Measurements from ENCODE around the gene CBS.
"Not testable (repeated sequence)": the region's sequence is repeated elsewhere in the genome, so short reads cannot be mapped to it uniquely, and the experiment has no call there.

Gene CBS

DNA sequence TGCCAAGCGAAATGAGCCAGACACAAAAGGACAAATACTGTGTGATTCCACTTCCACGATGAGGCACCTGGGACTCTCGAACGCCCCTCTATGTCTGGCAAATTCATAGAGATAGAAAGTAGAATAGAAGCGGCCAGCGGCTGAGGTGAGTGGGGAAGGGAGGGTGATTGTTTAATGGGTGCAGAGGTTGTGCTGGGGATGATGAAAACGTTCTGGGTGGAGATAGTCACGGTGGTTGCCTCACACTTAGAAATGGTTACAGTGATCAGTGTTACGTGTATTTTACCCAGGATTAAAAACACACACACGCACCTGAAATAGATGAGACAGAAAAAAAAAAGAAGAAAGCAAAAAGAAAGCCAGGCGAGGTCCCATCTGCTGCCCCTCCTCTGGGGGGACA, 2.9 kb downstream of the CBS start:
- H3K4me3 ChIP-seq (ENCODE audit: low read depth, low read length); DNase-seq (ENCODE audit: low read depth): not testable (repeated sequence)

- not testable (repeated sequence) for H3K4me3 ChIP-seq (ENCODE audit: low read depth, low read length)
Measured at GRCh38 chr21:43069682-43070081, 6.0 kb downstream of the CBS start.

GRCh38 chr21:43068065-43068464, 7.6 kb downstream of the CBS start:
- not testable (repeated sequence) for DNase-seq (ENCODE audit: low read depth); H3K4me3 ChIP-seq (ENCODE audit: low read depth, low read length)

More at GRCh38 chr21:43069682-43070081, 6.0 kb downstream of the CBS start:
- DNase-seq (ENCODE audit: low read depth), result not testable (repeated sequence)

- H3K4me3 ChIP-seq (ENCODE audit: low read depth, low read length); DNase-seq (ENCODE audit: low read depth): not testable (repeated sequence)
Measured at GRCh38 chr21:43066690-43067089, 8.9 kb downstream of the CBS start.

GRCh38 chr21:43065991-43066390, 9.6 kb downstream of the CBS start:
- DNase-seq (ENCODE audit: low read depth), result not testable (repeated sequence)

GRCh38 chr21:43064265-43064917, 11.2 kb downstream of the CBS start:
- not testable (repeated sequence) for DNase-seq (ENCODE audit: low read depth); H3K4me3 ChIP-seq (ENCODE audit: low read depth, low read length)

More at GRCh38 chr21:43065991-43066390, 9.6 kb downstream of the CBS start:
- H3K4me3 ChIP-seq (ENCODE audit: low read depth, low read length), result not testable (repeated sequence)

DNA sequence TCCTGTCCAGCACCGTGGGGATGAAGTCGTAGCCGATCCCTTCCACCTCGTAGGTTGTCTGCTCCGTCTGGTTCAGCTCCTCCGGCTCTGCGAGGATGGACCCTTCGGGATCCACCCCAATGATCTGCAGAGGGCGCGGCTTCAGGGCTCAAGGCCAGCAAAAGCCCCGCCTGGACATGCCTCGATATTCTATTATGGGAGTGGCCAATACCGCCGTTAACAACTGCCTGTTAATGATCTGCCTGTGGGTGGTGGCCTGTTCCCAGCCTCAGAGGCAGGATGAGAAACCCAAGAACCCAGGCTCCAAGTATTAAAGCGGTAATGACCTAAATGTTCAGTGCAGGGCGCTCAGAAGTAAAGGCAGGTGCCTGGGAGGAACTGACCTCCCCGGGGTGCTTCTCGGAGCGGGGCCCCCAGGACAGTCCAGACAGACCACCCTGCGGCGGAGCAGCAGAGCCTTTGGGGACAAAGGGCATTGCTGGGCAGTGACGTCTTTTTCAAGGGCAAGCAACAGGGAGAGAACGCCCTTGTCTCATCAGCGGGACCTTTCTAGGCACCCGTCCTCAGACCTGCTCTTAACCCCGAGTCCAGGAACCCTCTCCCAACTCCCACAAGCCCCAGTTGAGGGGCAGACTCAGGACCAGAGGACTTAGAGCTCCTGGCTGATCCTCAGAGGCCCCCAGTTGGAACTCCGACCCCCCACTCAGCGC, 12.5 kb downstream of the CBS start:
- H3K4me3 ChIP-seq (ENCODE audit: low read depth, low read length); DNase-seq (ENCODE audit: low read depth): not testable (repeated sequence)

DNA sequence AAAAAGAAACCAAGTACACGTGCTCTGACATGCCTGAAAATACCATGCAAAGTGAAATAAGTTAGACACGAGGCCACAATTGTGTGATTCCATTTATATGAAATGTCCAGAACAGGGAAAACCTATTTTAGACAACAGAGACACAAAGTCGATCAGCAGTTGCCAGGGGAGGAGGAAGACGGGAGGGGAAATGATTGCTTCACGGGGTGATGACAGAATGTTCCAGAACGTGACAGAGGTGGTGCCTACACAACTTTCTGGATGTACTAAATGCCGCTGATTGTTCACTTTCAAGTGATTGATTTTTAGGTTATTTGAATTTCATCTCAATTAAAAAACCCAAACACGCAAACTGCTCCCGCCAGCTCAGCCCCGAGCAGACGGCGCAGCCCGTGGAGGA, 22.5 kb downstream of the CBS start:
- not testable (repeated sequence) for DNase-seq (ENCODE audit: low read depth); H3K4me3 ChIP-seq (ENCODE audit: low read depth, low read length)

GRCh38 chr21:43045876-43046821, 29.5 kb downstream of the CBS start:
- H3K4me3 ChIP-seq (ENCODE audit: low read depth, low read length); DNase-seq (ENCODE audit: low read depth): not testable (repeated sequence)

DNA sequence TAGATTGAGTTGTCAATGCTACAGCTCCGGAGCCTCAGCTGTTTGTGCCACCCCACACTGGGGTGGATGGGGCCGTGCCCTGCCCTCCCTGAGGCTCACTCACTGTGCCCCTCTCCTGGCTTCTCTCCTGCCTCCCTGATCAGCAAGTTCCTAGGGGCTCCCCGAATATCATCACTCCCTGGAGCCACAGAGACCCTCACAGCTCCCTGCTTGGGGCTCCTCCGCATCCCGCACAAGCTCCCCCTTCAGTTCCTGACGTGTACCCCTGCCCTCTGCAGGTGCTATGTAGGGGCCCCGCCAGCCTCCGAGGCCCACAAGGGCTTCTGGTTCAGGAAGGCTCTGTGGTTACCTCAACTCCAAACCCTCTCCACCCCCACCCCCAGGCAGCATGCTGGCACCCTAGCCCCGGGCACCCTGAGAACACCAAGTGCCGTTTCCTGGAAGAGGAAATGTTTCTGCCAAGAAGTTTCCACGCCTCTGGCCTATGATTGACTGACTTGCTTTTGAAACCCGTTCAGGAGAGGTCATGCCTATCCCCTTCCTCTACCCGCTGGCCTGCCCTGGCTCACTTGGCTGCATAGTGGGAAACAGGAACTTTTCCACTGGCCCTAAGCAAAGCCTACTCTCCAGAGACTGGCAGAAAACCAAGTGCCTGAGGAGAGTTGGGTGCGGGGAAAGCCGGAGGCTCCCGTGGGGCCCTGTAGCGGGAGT, 30.3 kb downstream of the CBS start:
- DNase-seq (ENCODE audit: low read depth); H3K4me3 ChIP-seq (ENCODE audit: low read depth, low read length): not testable (repeated sequence)

GRCh38 chr21:43044547-43044946, 31.1 kb downstream of the CBS start:
- not testable (repeated sequence) for H3K4me3 ChIP-seq (ENCODE audit: low read depth, low read length); DNase-seq (ENCODE audit: low read depth)

GRCh38 chr21:43043291-43043690, 32.3 kb downstream of the CBS start:
- DNase-seq (ENCODE audit: low read depth); H3K4me3 ChIP-seq (ENCODE audit: low read depth, low read length): not testable (repeated sequence)

GRCh38 chr21:43042169-43042568, 33.5 kb downstream of the CBS start:
- H3K4me3 ChIP-seq (ENCODE audit: low read depth, low read length); DNase-seq (ENCODE audit: low read depth): not testable (repeated sequence)

DNA sequence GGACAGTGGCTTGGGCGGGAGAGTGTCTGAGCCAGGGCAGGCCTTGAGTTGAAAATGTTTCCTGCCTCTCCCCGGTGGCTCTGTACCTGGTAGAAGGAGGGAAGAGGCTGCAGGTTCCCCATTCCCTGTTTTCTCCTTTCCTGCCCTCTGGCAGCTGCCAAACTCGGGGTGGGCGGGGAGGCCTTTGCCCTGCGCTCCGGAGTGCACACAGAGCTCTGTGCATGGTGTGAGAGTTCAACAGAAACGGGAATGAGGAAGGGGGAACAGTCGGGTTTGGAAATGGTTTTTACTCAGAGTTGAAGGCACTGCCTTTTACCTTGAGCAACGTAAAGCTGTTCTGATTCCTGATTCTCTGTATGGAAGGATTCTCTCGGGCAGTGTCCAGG, 37.0 kb downstream of the CBS start:
- not testable (repeated sequence) for DNase-seq (ENCODE audit: low read depth); H3K4me3 ChIP-seq (ENCODE audit: low read depth, low read length)

DNA sequence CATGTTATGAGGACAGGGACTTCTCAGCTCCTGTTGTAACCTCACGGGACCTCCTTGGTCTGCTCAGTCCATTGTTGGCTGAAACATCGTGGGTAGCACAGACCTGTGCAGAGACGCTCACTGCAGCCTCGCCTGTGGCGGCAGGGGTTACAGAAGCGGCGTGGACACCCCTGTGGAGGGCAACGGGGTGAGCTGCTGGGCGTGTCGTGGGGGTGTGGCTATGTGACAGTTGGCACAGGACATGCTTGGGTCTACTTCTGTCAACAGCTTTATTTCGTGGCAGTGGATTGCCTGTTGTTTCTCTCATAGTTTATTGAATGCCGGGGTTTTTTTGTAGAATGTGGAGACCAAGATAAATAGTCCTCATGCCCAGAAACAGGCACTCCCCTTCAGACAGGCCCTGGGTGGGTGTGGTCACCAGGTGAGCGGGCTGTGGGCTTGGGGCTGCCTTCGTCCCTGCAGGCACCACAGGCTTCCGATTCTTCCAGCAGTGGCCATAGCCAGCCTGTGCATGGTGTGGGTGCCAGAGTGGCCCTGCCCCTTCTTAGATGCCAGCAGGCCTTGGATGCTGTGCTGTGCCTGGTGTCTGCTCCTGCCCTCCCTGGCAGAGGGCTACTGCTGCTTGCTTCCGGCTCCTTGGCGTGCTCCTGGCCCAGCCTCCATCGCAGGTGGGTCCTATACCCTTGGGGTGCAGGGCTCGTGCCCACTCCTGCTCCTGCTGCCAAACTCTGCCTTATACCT, 37.5 kb downstream of the CBS start:
- H3K4me3 ChIP-seq (ENCODE audit: low read depth, low read length); DNase-seq (ENCODE audit: low read depth): not testable (repeated sequence)

- DNase-seq (ENCODE audit: low read depth); H3K4me3 ChIP-seq (ENCODE audit: low read depth, low read length): not testable (repeated sequence)
Measured at GRCh38 chr21:43036889-43037288, 38.7 kb downstream of the CBS start.
